WERI-Rb-1 (cell line): ENCODE data around the gene LAX1.
A peak's percentile ranks its signal among the peaks of the same experiment; 100 is the strongest.
"Not testable (repeated sequence)": the region's sequence is repeated elsewhere in the genome, so short reads cannot be mapped to it uniquely, and the experiment has no call there.

Source experiments
- DNase-seq: peaks from one replicate; pipeline ENCODE4 v3.0.0-alpha.2; 2020
- H3K27ac ChIP-seq: fragments of 250-450 bp; sonication (Bioruptor Pico); 2 replicates; pipeline ENCODE4 v1.5.1; 2020; ENCODE audit warnings: mild to moderate bottlenecking, moderate library complexity
- H3K27me3 ChIP-seq: fragments of 250-450 bp; sonication (Bioruptor Pico); 2 replicates; pipeline ENCODE4 v1.5.1; 2021; ENCODE audit warnings: mild to moderate bottlenecking, low read depth, moderate library complexity; ENCODE audit not compliant: insufficient read depth, severe bottlenecking
- H3K36me3 ChIP-seq: fragments of 250-450 bp; sonication (Bioruptor Pico); 2 replicates; pipeline ENCODE4 v1.5.1; 2020; ENCODE audit warnings: mild to moderate bottlenecking, moderate library complexity
- H3K4me3 ChIP-seq: 2 replicates; pipeline ENCODE4 v1.5.1; 2011; ENCODE audit warnings: low read depth, mild to moderate bottlenecking, control low read depth, low read length
- H3K9me3 ChIP-seq: fragments of 250-450 bp; sonication (Bioruptor Pico); 2 replicates; pipeline ENCODE4 v1.5.1; 2021; ENCODE audit warnings: mild to moderate bottlenecking, moderate library complexity; ENCODE audit not compliant: severe bottlenecking
- TF ChIP-seq, protein P1 (sequence below): IDR thresholded peaks from 2 replicates; pipeline ENCODE4 v1.5.1; 2011; ENCODE audit warnings: low read depth, mild to moderate bottlenecking, control low read depth, inconsistent platforms, low read length

LAX1 gene

DNA sequence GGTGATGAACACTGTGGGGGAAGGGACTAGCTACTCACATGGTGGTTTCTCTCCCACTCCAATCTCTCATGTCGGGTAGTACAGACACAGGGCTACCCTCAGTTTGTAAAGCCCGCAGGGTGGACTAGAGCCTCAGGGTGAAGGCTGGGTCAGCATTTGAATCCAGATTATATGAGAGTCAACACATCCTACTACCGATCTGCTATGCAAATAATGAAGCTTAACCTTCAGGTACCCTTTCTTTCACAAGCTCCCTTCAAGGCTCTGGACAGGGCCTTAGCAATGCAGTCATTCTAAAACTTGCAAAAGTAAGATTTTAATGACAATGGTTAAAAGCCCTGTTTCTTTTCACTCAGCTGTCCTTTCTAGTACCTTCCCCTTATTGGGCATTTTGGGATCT, 25.0 kb downstream of the LAX1 start:
- Histone ChIP-seq H3K36me3 (no peaks in the 10 kb centered on the region), H3K27ac (no peak overlapping the region), H3K27me3 (no peaks in the 10 kb centered on the region), H3K4me3 (no peak overlapping the region), H3K9me3 (no peaks in the 10 kb centered on the region)
- DNase-seq, result no peak
- TF ChIP-seq, protein P1, sequence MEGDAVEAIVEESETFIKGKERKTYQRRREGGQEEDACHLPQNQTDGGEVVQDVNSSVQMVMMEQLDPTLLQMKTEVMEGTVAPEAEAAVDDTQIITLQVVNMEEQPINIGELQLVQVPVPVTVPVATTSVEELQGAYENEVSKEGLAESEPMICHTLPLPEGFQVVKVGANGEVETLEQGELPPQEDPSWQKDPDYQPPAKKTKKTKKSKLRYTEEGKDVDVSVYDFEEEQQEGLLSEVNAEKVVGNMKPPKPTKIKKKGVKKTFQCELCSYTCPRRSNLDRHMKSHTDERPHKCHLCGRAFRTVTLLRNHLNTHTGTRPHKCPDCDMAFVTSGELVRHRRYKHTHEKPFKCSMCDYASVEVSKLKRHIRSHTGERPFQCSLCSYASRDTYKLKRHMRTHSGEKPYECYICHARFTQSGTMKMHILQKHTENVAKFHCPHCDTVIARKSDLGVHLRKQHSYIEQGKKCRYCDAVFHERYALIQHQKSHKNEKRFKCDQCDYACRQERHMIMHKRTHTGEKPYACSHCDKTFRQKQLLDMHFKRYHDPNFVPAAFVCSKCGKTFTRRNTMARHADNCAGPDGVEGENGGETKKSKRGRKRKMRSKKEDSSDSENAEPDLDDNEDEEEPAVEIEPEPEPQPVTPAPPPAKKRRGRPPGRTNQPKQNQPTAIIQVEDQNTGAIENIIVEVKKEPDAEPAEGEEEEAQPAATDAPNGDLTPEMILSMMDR, result no peak

DNA sequence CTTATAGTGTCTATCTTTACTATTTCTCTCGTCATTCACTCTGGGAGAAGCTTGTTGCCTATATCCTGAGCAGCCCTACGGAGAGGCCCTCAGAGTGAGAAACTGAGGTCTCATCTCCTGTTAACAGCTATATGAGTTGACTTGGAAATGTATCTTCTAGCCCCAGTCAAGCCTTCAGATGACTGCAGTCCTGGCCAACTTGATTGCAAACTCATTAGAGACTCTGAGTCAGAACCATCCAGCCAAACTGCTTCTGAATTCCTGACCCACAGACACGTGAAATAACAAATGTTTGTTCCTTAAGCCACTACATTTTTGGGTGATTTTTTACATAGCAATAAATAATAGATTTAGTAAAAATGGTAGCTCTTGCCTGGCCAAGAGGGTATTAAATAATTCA, 26.5 kb downstream of the LAX1 start:
- peaks cover 5% of the 10 kb centered on the region for H3K36me3 ChIP-seq
- no peak overlapping the region for H3K4me3 ChIP-seq
- DNase-seq, result no peak
- TF ChIP-seq, protein P1, result no peak
- no peaks in the 10 kb centered on the region for H3K9me3 ChIP-seq
- no peaks in the 10 kb centered on the region for H3K27me3 ChIP-seq
- no peak overlapping the region for H3K27ac ChIP-seq

DNA sequence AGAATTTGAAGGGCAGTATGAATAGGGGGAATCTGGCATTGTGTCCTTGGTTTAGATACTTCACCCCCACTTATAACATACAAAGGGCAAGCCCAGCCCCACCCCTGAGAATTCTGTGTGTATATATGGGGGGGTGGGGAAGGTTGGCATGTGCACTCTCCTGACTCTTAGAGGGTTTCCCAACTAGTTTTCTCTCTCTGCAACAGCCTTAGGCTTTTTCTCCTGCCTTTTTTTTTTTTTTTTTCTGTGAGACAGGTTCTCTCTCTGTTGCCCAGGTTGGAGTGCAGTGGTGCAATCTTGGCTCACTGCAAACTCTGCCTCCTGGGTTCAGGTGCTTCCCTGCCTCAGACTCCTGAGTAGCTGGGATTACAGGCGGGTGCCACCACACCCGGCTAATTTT, 27.5 kb downstream of the LAX1 start:
- Histone ChIP-seq H3K4me3 (no peak overlapping the region), H3K9me3 (no peaks in the 10 kb centered on the region), H3K27ac (no peak overlapping the region), H3K27me3 (no peaks in the 10 kb centered on the region), H3K36me3 (peaks cover 15% of the 10 kb centered on the region)
- DNase-seq, result no peak
- TF ChIP-seq, protein P1, result no peak

DNA sequence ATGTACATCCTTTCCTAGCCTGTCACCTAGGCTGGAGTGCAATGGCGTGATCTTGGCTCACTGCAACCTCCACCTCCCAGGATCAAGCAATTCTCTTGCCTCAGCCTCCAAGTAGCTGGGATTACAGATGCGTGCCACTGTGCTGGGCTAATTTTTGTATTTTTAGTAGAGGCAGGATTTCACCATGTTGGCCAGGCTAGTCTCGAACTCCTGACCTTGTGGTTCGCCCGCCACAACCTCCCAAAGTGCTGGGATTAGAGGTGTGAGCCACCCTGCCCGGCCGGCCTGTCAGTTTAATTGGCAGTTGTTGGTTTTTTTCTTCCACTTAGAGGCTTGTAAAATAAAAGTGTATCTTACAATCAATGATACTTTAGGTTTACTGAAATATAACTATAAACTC, 28.6 kb downstream of the LAX1 start:
- H3K27me3 ChIP-seq, DNase-seq, H3K27ac ChIP-seq, H3K4me3 ChIP-seq, H3K9me3 ChIP-seq: not testable (repeated sequence)
- H3K36me3 ChIP-seq, result peaks cover 26% of the 10 kb centered on the region

DNA sequence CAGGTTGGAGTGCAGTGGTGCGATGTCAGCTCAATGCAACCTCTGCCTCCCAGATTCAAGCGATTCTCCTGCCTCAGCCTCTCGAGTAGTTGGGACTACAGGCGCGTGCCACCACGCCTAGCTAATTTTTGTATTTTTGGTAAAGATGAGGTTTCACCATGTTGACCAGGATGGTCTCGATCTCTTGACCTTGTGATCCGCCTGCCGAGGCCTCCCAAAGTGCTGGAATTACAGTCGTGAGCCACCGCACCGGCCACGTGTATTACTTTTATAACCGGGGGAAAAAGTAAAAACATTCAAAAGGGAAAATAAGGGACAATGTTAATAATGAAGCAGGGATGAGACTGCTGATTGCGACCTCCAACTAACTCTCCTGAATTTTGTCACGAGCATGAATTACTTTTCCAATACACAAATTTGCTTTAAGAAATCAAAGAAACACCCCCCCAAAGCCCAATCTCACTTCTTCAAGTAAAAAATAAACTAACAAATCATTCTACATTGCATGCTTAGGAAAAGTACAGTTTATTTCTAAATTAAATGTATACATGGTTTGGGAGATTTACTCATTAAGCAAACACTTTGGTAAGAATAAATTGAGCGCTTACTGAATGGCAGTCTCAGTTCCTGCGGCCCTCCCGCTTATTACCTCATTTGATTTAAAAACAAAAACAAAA, 29.9 kb downstream of the LAX1 start:
- Histone ChIP-seq H3K36me3 (peaks cover 39% of the 10 kb centered on the region), H3K9me3 (no peaks in the 10 kb centered on the region), H3K4me3 (peak overlapping the region; percentile 78), H3K27ac (peak overlapping the region; percentile 96), H3K27me3 (no peaks in the 10 kb centered on the region)
- TF ChIP-seq, protein P1, result no peak
- DNase-seq, result no peak

DNA sequence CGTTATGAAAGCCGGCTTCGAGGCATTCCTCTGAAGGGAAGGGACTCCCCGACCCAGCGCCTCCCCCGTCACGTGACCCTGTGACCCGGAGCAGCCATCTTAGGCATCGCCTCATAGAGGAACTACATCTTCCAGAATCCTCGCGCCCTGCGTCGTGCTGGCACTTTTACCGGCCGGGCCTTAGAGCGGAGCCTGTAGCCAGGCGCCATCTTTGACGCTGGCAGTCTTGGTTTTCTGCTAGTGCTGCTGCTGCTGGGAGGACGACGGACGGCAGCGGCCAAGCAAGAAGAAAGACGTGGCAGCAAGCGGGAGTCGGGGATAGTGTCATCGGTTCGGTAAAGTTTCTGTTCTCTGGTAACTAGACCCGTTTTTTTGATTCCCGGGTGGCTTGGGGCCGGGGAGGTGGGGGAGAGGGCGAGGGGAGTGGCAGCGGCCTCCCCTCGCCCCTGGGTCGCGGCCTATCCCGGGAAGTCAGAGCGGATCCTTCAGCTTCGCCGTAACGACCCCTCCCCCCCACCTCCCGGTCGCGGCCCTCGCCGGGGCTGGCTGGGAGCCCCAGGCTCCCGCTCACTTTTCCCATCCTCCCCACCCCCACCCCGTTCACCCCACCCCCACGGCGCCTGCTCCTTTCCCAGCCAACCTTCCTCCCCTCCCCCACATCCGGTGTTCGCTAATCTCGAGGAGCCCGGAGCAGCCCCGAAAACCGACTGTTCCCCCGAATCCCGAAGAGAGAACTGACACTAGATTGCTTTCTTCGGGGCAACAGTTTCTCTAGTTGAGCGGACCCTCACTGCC, 30.7 kb downstream of the LAX1 start, which contains the start of the genes ZBED6 and ZC3H11A:
Gene ZBED6, plus strand, starts transcription at position 183 of the 795 bp plus-strand sequence. CDS start 1,900 bp downstream, outside the sequence.
Gene ZC3H11A, plus strand, starts transcription at position 183 of the 795 bp plus-strand sequence. CDS start 21,448 bp downstream, outside the sequence.
- Histone ChIP-seq H3K36me3 (peaks cover 46% of the 10 kb centered on the region), H3K27me3 (no peaks in the 10 kb centered on the region), H3K9me3 (no peaks in the 10 kb centered on the region), H3K4me3 (peak within 1 kb of the TSS; percentile 78), H3K27ac (peak within 1 kb of the TSS; percentile 96)
- TF ChIP-seq, protein P1, result no peak
- peak; percentile 100 for DNase-seq
